B cell (primary cell): ENCODE results near the gene MPPED2. TPM values are rescaled to one million over a fixed set of nuclear protein-coding genes. Genes with fewer than 3 reads are reported as not detected.

Experiments
- ATAC-seq: fragments of 200-7000 bp; cut with Tn5 transposase; one replicate; pipeline ENCODE4 v1.10.0; 2021; ENCODE audit warnings: low read depth, mild to moderate bottlenecking, moderate number of reproducible peaks, moderate library complexity
- CTCF ChIA-PET: fragments of 350-600 bp; sonication (Branson Sonifier 250); formaldehyde crosslinking; loops from one replicate; lab custom pipeline; 2021; ENCODE audit warnings: antibody characterized with exemption, inconsistent platforms; lab: Charles Lee
- POLR2A ChIA-PET: fragments of 350-600 bp; sonication (Branson Sonifier 250); formaldehyde crosslinking; loops from one replicate; lab custom pipeline; 2021; ENCODE audit warnings: antibody characterized with exemption; lab: Charles Lee
- DNase-seq: peaks from one replicate; pipeline ENCODE4 v3.0.0; 2013
- H2AFZ ChIP-seq: 2 replicates; pipeline ENCODE4 v1.6.1; 2012; ENCODE audit warnings: mild to moderate bottlenecking, low read depth, low read length; ENCODE audit not compliant: insufficient read depth, poor library complexity, severe bottlenecking
- H3K27ac ChIP-seq, 2 donors: 1 replicate in 1 of 2; 2 replicates in 1 of 2; pipeline ENCODE4 v1.5.1; 2012 to 2013; ENCODE audit warnings: low read length in 2 of 2, mild to moderate bottlenecking in 2 of 2, moderate library complexity in 1 of 2
- H3K27me3 ChIP-seq, 4 experiments: fragments of 200-600 bp in 1 of 4; sonication (generic) in 1 of 4; replicated peaks in 1 of 4; 1 replicate in 2 of 4; 2 replicates in 2 of 4; pipeline versions ENCODE4 v1.6.1 to v1.7.0; 2013 to 2016; ENCODE audit warnings: low read length in 3 of 4, mild to moderate bottlenecking in 2 of 4, mixed read lengths in 1 of 4, moderate library complexity in 1 of 4; ENCODE audit not compliant: insufficient read depth in 4 of 4, control insufficient read depth in 3 of 4; ENCODE audit errors: control extremely low read depth in 1 of 4
- H3K36me3 ChIP-seq, 2 experiments: replicated peaks in 1 of 2; 1 replicate in 1 of 2; 2 replicates in 1 of 2; pipeline versions ENCODE4 v1.6.1 to v1.7.1; 2013; ENCODE audit warnings: low read length in 1 of 2; ENCODE audit not compliant: insufficient read depth in 2 of 2, control insufficient read depth in 1 of 2; ENCODE audit errors: control extremely low read depth in 1 of 2, extremely low read depth in 1 of 2
- H3K4me1 ChIP-seq, 2 donors: fragments of 200-600 bp in 1 of 2; sonication (generic) in 1 of 2; 1 replicate in 1 of 2; 2 replicates in 1 of 2; pipeline versions ENCODE4 v1.5.1 to v1.6.1; 2013 to 2017; ENCODE audit warnings: low read length in 2 of 2; ENCODE audit not compliant: control insufficient read depth in 2 of 2, insufficient read depth in 2 of 2
- H3K4me2 ChIP-seq: replicated peaks from 2 replicates; pipeline ENCODE3; 2012; ENCODE audit warnings: mild to moderate bottlenecking, low read depth, low read length; ENCODE audit not compliant: poor library complexity, severe bottlenecking
- H3K4me3 ChIP-seq, 5 experiments: fragments of 200-600 bp in 1 of 5; sonication (generic) in 1 of 5; 1 replicate in 3 of 5; 2 replicates in 2 of 5; pipeline versions ENCODE4 v1.5.1 to v1.7.0; 2011 to 2016; ENCODE audit warnings: low read length in 4 of 5, mild to moderate bottlenecking in 4 of 5, low read depth in 2 of 5, control low read depth in 1 of 5, moderate library complexity in 1 of 5; ENCODE audit not compliant: insufficient read depth in 1 of 5; ENCODE audit errors: control extremely low read depth in 1 of 5, extremely low read depth in 1 of 5
- H3K79me2 ChIP-seq: fragments of 200-600 bp; sonication (generic); one replicate; pipeline ENCODE4 v1.6.0; 2016; ENCODE audit warnings: low read length; ENCODE audit not compliant: control insufficient read depth, insufficient read depth
- H3K9ac ChIP-seq: fragments of 200-600 bp; sonication (generic); 2 replicates; pipeline ENCODE4 v1.6.1; 2017; ENCODE audit warnings: mild to moderate bottlenecking, low read length, moderate library complexity
- H3K9me3 ChIP-seq, 3 donors: one replicate each; pipeline versions ENCODE4 v1.6.1 to v1.7.1; 2013; ENCODE audit warnings: low read length in 2 of 3; ENCODE audit not compliant: control insufficient read depth in 2 of 3, insufficient read depth in 1 of 3; ENCODE audit errors: control extremely low read depth in 1 of 3
- H4K20me1 ChIP-seq: 2 replicates; pipeline ENCODE4 v1.6.0; 2012; ENCODE audit warnings: mild to moderate bottlenecking, low read length; ENCODE audit not compliant: insufficient read depth, control insufficient read depth, poor library complexity, severe bottlenecking
- H3K27ac Mint-ChIP-seq: one replicate; pipeline ENCODE4 v1.8.0; 2021; ENCODE audit warnings: mixed read lengths
- H3K27me3 Mint-ChIP-seq: one replicate; pipeline ENCODE4 v1.8.0; 2021; ENCODE audit warnings: mixed read lengths
- H3K4me1 Mint-ChIP-seq: one replicate; pipeline ENCODE4 v1.8.0; 2021; ENCODE audit warnings: mixed read lengths
- H3K4me3 Mint-ChIP-seq: one replicate; pipeline ENCODE4 v1.8.0; 2021; ENCODE audit warnings: mixed read lengths
- H3K9me3 Mint-ChIP-seq: one replicate; pipeline ENCODE4 v1.8.0; 2022; ENCODE audit warnings: mixed read lengths; ENCODE audit not compliant: insufficient read depth
- EZH2 ChIP-seq: IDR thresholded peaks from 2 replicates; pipeline ENCODE4 v1.6.1; 2012; ENCODE audit warnings: borderline replicate concordance, low read depth, mild to moderate bottlenecking, moderate library complexity, low read length; ENCODE audit not compliant: insufficient read depth, poor library complexity, severe bottlenecking
- WGBS: methylation state at CpG from one replicate; pipeline ENCODE4 v1.1.5; 2013; ENCODE audit warnings: missing lambda C conversion rate; ENCODE audit not compliant: insufficient coverage; 5-methylcytosine and 5-hydroxymethylcytosine counted together
- intact Hi-C: fragments of 100-400 bp; cut with micrococcal nuclease; formaldehyde crosslinking; loops from one replicate; pipeline ENCODE4 v1.10.0; 2022
- polyA plus RNA-seq: library from polyadenylated mRNA; depleted of rRNA; stranded (reverse); fragments of >200 nt; gene quantifications from 2 replicates; pipeline ENCODE4 v1.2.3, GENCODE V29; 2012
- total RNA-seq, 2 donors: library from RNA; stranded (reverse); fragments of 120-200 nt in 1 of 2; gene quantifications; 1 replicate in 1 of 2; 2 replicates in 1 of 2; pipeline versions ENCODE4 v1.2.3 to v1.2.4, GENCODE V29; 2013 to 2022
- TF ChIP-seq, protein P1 (sequence below): fragments of 200-600 bp; IDR thresholded peaks from one replicate; pipeline ENCODE4 v1.8.0; 2022; ENCODE audit warnings: antibody characterized with exemption, mild to moderate bottlenecking

MPPED2 gene
- total and polyA plus RNA-seq, 2 donors (not counting 1 experiment from before 2014, with no cell fraction given): 0.70 to 1.1 TPM

DNA sequence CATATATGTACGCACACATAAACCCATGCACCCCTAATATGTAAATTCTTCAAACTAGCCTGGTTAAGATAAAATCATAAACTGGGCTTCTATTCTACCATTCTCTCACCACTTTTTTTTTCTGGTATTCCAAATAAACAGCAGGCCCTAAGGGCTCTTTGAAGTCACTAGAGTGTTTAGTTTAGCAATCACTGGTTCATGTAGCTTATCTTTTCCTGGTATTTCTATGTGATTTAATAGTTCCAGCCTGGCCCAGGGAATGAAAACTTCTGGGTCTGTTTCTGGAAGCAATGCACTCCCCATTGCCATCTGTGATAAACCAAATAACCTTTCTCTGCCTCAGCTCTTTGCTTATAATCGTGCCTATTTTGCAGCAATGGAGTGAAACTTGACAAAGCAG lies 10.7 kb upstream of the MPPED2 start:
- no peaks in the 10 kb centered on the region for H3K9me3 Mint-ChIP-seq

DNA sequence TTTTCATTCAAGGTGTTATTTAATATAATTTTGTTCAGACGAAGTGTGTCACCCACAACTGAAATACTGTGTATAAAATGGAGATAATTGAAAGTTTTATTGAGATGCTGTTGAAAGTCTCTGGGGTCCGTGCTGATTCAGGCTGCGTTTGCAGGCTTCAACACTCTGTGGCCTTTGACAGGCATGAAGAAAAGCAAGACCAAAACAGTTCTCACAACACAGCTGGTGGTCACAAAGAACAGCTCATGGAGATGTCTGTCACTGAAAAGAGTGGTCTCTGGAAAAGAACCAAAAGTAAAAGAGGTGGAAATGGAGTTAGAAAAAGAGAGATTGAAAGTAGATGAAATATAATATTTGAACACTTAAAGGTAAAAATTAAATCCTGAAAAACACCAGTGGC lies 9.8 kb upstream of the MPPED2 start:
- H3K4me1 ChIP-seq: no peaks in the 10 kb centered on the region
- no peak overlapping the region for H3K27ac Mint-ChIP-seq
- H3K4me2 ChIP-seq: no peak overlapping the region
- ATAC-seq (no peak), DNase-seq (no peak)
- no peaks in the 10 kb centered on the region for H3K79me2 ChIP-seq
- no peaks in the 10 kb centered on the region for H3K9me3 Mint-ChIP-seq
- H3K9me3 ChIP-seq: peaks cover 0 to 1% (median 0%) of the 10 kb centered on the region in 3 donors
- no peak overlapping the region for H3K27ac ChIP-seq
- H3K36me3 ChIP-seq: no peaks in the 10 kb centered on the region
- peaks cover 0 to under 1% (median 0%) of the 10 kb centered on the region in 4 experiments for H3K27me3 ChIP-seq
- H4K20me1 ChIP-seq: no peaks in the 10 kb centered on the region
- intact Hi-C loops: no loop called here
- CTCF ChIA-PET: no interaction called here
- 96% methylated on average over 3 of the region's 3 CpGs for WGBS
- H3K9ac ChIP-seq: no peak overlapping the region
- no peaks in the 10 kb centered on the region for H3K4me1 Mint-ChIP-seq
- H3K27me3 Mint-ChIP-seq: peaks cover 3% of the 10 kb centered on the region
- H3K4me3 ChIP-seq: no peak overlapping the region
- no peak overlapping the region for H2AFZ ChIP-seq
- POLR2A ChIA-PET: no interaction called here
- TF ChIP-seq EZH2: no peak
- TF ChIP-seq, protein P1, sequence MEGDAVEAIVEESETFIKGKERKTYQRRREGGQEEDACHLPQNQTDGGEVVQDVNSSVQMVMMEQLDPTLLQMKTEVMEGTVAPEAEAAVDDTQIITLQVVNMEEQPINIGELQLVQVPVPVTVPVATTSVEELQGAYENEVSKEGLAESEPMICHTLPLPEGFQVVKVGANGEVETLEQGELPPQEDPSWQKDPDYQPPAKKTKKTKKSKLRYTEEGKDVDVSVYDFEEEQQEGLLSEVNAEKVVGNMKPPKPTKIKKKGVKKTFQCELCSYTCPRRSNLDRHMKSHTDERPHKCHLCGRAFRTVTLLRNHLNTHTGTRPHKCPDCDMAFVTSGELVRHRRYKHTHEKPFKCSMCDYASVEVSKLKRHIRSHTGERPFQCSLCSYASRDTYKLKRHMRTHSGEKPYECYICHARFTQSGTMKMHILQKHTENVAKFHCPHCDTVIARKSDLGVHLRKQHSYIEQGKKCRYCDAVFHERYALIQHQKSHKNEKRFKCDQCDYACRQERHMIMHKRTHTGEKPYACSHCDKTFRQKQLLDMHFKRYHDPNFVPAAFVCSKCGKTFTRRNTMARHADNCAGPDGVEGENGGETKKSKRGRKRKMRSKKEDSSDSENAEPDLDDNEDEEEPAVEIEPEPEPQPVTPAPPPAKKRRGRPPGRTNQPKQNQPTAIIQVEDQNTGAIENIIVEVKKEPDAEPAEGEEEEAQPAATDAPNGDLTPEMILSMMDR: no peak
- no peak overlapping the region for H3K4me3 Mint-ChIP-seq

More for the DNA sequence above, 10.7 kb upstream of the MPPED2 start:
- H3K4me3 Mint-ChIP-seq: no peak overlapping the region
- H3K27me3 ChIP-seq: no peaks in the 10 kb centered on the region
- no peak overlapping the region for H3K9ac ChIP-seq
- DNase-seq: no peak
- H3K4me1 Mint-ChIP-seq: no peaks in the 10 kb centered on the region
- H3K36me3 ChIP-seq: no peaks in the 10 kb centered on the region
- POLR2A ChIA-PET: no interaction called here
- 100% methylated on average over 1 of the region's 2 CpGs for WGBS
- intact Hi-C loops: no loop called here
- H3K27ac Mint-ChIP-seq: no peak overlapping the region
- CTCF ChIA-PET: no interaction called here
- H3K4me2 ChIP-seq: no peak overlapping the region
- H3K79me2 ChIP-seq: no peaks in the 10 kb centered on the region
- no peak overlapping the region for H3K4me3 ChIP-seq
- ATAC-seq: no peak
- no peaks in the 10 kb centered on the region for H4K20me1 ChIP-seq
- TF ChIP-seq, protein P1: no peak
- no peak for TF ChIP-seq EZH2
- no peak overlapping the region for H2AFZ ChIP-seq
- H3K27ac ChIP-seq: no peak overlapping the region
- H3K27me3 Mint-ChIP-seq: peaks cover 3% of the 10 kb centered on the region
- no peaks in the 10 kb centered on the region for H3K4me1 ChIP-seq
- H3K9me3 ChIP-seq: peaks cover 0 to 1% (median 0%) of the 10 kb centered on the region in 3 donors
